HG02610 (cell line): ENCODE data around the gene APOA4.

Source experiments
- ATAC-seq: cut with Tn5 transposase; IDR thresholded peaks from one replicate; pipeline ENCODE4 v1.9.1; 2021; ENCODE audit warnings: mild to moderate bottlenecking, moderate library complexity; ENCODE audit not compliant: unreplicated experiment

The APOA4 gene

DNA sequence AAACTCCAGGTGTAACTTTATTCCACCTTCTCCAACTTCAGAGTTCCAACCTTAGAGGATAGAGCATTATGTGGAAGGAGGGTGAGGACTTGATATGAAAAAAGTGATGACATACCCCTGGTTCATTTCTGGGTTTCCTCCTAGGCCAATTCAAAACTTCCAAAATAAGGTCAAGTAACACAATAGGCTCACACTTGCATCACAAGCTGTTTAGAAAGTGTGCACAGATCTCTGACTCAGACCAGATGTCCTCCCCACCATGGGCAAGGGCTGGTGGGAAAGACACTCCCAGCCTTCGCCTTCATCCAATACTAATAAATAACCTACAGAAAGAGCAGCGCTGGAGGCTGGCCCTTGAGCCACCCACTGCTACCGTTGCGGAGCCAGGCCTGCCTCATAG, 44.5 kb downstream of the APOA4 start:
- no peak for ATAC-seq

DNA sequence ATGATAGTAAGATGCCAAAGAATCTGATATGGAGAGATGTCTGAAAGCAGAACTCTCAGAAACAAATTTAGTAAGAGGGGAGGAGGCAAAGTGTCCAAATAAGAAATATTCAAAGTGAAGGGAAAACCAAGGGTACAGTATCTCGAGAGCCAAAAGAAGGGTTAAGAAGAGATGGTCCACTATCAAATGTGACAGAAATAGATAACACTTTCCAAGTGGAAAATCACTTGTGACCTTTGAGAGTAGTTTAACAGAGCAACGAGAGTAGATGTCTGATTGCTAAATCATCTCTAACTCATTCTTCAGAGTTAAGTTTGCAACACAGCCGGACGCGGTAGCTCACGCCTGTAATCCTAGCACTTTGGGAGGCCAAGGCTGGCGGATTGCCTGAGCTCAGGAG, 46.0 kb downstream of the APOA4 start:
- no peak for ATAC-seq

DNA sequence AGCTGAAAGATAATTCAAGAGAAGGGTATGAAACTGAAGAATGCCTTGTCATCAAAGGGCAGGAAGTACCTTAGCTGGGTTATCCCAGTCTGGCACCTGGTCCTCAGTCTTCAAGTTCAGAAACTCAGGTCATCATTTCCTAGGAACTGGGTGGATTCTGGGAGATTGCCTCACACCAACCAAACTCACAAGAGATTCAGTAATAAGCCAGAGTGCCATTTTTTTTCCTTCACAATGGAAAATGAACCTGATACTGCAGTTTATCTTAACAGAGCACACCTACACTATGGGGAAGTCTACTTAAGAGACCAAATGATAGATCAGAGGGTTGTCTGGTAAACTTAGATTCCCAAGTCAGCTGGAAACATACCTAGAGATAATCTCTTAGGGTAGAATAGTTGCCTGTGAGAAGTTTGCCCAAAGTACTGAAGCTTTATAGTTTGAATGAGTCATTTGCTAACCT, 46.6 kb downstream of the APOA4 start:
- ATAC-seq = no peak

DNA sequence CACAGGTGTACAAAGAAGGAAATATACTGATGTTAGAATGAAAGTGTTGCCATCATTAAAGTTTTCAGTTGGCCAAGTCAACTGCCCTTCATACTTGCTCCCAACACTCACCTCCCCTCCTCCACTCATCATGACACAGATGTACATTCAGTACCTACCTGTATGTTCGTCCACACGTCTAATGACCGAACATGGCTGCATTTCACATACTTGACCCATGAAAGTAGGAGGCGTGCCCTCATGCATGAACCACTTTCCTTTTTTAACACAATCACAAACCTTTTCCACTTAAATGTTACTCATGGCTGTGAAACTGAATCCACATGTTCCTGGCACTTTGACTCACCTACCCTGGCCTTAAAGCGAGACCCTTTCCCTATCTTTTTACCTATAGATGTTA, 47.1 kb downstream of the APOA4 start:
- ATAC-seq = no peak

DNA sequence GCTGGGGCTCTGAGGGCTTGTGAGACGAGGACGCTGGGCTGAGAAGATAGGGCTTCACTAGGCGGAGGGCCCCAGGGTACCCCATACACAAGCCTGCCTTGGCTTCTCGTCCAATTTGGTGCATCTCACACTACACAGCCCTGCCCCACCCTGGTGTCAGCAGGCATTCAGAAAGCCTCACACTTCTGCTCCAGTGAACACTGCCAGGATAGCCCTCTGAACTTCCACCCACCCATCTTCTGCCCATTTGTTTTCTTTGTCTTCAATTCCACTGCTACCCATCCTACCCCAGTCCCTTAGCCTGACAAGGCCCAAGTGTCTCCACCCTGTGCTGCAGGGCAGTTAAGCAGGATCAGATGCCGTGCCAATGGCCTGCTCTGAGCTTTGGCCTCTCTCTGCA, 48.4 kb downstream of the APOA4 start:
- no peak for ATAC-seq

DNA sequence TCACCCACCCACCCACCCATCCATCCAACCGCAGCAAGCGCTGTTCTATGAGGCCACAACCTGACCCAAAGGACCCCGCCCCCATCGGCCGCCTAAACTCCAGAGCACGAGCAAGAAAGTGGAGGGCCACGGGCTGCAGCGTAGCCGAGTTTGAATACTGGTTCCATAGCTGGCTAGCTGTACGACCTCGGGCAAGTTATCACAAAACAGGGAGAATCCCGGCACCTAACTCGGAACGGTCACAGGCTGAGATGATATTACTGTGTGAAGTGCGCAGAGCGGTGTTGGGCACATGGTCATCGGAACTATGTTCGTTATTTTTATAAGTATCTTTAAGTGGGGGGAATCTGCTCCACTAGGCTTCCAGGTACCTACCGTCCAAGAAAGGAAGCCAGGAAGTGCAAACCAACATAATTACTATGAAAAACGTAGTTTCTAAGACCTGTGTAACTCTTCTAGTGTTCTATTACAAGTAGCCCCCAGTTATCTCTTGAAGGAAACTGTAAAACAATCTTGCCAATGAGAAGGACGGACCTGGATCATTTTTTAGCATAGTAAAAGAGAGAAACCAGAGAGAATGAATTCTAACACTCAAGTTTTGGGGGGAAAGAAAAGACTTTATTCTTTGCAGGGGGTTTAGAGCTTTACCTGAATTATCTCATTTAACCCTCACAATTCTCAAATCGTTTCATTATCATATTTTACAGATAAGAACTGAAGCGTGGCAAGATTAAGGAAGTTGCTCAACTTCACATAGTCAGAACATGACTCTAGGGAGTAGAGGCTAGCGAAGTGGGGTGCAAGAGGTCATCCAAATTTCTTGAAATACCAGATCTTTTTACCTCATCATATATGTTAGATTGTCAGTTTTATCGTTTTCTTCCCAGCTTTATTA, 49.7 kb downstream of the APOA4 start:
- peak; percentile 39 for ATAC-seq

DNA sequence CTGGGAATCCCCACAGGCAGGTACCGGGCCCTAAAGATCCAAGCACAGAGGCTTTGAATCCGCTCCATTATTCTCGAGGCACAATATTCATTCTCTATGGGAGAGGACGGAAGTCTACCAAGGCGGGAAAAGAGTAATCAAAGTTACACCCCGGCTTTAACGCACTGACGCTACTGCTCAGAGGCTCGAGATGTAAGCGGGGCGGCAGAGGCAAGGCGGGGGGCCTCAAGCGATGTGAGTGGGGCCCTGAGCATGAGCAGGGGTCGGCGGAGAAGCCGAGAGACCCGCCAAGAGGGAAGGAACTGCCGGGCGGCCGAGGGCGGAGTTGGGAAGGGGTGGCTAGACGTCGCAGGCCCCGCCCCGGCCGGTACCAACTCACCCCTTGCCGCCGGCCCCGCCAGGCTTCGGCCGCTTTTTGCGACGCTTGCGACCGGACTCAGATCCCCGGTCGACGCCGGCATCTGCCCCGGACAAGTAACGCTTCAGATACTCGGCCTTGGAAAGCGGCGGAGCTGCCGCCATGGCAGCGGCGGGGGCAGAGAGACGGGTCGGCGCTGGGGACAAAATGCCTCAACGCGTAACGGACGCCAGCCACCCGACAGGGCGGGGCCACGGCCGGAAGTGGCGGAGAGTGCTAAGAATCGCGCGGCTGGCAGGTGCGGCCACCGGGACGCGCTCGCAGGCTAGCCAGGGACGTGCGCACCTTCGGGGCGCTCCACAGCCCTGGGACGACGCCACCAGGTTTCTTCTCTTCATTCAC, 50.5 kb downstream of the APOA4 start, which contains the start of gene BUD13:
TSS of gene BUD13 (minus strand) at position 545 of the 760 bp plus-strand sequence. CDS start at position 522, 23 bp downstream.
- ATAC-seq = peak; percentile 82

DNA sequence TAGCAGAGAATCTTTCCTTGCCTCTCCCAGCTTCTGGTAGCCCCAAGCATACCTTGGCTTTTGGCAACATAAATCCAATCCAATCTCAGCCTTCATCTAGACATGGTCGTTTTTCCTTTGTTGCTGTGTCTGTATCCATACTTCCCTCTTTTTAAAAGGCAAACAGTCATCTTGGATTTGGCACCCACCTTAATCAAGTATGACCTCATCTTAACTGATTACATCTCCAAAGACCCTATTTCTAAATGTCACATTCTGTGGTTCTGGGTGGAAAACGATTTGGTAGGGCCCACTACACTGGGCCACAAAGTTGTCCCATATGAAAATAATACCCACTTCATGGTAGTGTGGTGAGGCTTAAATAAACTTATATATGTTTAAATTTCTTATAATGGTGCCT, 51.2 kb downstream of the APOA4 start:
- no peak for ATAC-seq
